C4-2B (cell line): ENCODE measurements around the gene TRAPPC6A.

Experiments used
- ZFX ChIP-seq: fragments of 450-650 bp; IDR thresholded peaks from 2 replicates; pipeline ENCODE4 v1.6.1; 2017
- TF ChIP-seq, protein P1 (sequence below): fragments of 450-650 bp; conservative IDR thresholded peaks from 2 replicates; pipeline ENCODE4 v1.5.1; 2017; ENCODE audit warnings: mild to moderate bottlenecking

DNA sequence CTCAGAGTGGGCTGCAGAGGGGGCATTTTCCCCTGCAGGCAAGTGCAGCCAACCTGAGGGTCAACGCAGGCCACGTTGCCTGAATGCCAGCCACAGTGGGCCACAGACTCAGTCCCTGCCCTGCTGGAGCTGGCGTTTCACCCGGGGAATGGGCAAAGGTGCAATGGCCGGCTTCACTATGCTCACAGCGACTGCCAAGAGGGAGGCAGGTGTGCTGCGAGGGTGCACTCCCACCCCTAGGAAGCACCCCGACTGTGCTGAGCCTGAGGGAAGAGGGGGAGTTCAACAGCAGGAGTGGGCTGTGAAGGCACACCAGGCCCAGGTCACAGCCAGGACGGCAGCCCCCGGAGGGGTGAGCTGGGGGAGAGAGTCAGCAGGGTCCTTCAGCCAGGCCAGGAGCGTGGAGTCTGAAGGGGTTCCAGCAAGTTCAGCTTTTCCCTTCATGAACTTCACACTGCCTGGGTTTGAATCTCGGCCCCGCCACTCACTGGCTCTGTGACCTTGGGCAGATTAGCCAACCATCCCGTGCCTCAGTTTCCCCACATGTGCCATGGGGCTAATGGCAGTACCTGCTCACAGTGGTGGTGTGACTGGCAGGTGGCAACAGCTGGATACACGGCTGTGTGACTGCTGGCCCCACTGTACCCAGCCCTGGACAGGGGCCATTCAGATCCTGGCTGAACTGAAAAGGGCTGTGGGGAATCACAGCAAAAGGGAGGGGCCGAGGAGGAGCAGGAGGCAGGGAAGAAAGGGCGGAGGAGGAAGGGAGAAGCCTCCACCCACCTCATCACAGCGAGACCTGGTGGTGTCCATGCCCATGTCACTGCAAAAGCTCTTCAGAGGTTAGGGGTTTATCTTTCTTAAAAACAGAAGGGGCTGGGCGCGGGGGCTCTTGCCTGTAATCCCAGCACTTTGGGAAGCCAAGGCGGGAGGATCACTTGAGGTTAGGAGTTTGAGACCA lies 7.6 kb downstream of the TRAPPC6A start:
- TF ChIP-seq, protein P1, sequence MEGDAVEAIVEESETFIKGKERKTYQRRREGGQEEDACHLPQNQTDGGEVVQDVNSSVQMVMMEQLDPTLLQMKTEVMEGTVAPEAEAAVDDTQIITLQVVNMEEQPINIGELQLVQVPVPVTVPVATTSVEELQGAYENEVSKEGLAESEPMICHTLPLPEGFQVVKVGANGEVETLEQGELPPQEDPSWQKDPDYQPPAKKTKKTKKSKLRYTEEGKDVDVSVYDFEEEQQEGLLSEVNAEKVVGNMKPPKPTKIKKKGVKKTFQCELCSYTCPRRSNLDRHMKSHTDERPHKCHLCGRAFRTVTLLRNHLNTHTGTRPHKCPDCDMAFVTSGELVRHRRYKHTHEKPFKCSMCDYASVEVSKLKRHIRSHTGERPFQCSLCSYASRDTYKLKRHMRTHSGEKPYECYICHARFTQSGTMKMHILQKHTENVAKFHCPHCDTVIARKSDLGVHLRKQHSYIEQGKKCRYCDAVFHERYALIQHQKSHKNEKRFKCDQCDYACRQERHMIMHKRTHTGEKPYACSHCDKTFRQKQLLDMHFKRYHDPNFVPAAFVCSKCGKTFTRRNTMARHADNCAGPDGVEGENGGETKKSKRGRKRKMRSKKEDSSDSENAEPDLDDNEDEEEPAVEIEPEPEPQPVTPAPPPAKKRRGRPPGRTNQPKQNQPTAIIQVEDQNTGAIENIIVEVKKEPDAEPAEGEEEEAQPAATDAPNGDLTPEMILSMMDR = no peak
- no peak for TF ChIP-seq ZFX
